Neural cell (in vitro differentiated cells): Measurements from ENCODE around the gene AMFR. TPM values are rescaled to one million over a fixed set of nuclear protein-coding genes. Genes with fewer than 3 reads are reported as not detected.

ENCODE experiments used
- H2AFZ ChIP-seq: fragments of 200-600, 300-800 bp; sonication (generic), shearing (Covaris generic); 2 replicates; pipeline ENCODE4 v1.6.0; 2014; ENCODE audit warnings: low read depth, mild to moderate bottlenecking, antibody characterized with exemption, low read length, moderate library complexity
- H3F3A ChIP-seq: fragments of 200-600 bp; shearing (Covaris generic); 2 replicates; pipeline ENCODE4 v1.6.1; 2016; ENCODE audit warnings: mild to moderate bottlenecking, moderate library complexity, mixed read lengths, antibody characterized with exemption, low read length; ENCODE audit not compliant: insufficient read depth, poor library complexity, severe bottlenecking
- H3K27ac ChIP-seq: fragments of 200-600, 300-800 bp; sonication (generic), shearing (Covaris generic); 2 replicates; pipeline ENCODE4 v1.5.1; 2014; ENCODE audit warnings: mild to moderate bottlenecking, low read length, moderate library complexity
- H3K27me3 ChIP-seq: fragments of 300-800, 200-600 bp; sonication (generic), shearing (Covaris generic); 2 replicates; pipeline ENCODE4 v1.6.0; 2014; ENCODE audit warnings: mild to moderate bottlenecking, low read depth, low read length, moderate library complexity; ENCODE audit not compliant: insufficient read depth
- H3K36me3 ChIP-seq: fragments of 300-800, 200-600 bp; sonication (generic), shearing (Covaris generic); 2 replicates; pipeline ENCODE4 v1.5.1; 2014; ENCODE audit warnings: mild to moderate bottlenecking, antibody characterized with exemption, low read length, moderate library complexity; ENCODE audit not compliant: insufficient read depth
- H3K4me2 ChIP-seq: fragments of 300-800, 200-600 bp; sonication (generic), shearing (Covaris generic); 2 replicates; pipeline ENCODE4 v1.6.0; 2014; ENCODE audit warnings: mild to moderate bottlenecking, low read length
- H3K4me3 ChIP-seq: fragments of 300-800, 200-600 bp; sonication (generic), shearing (Covaris generic); 2 replicates; pipeline ENCODE4 v1.5.1; 2014; ENCODE audit warnings: mild to moderate bottlenecking, low read length, moderate library complexity
- H3K79me2 ChIP-seq: fragments of 200-600 bp; shearing (Covaris generic); replicated peaks from 2 replicates; pipeline ENCODE4 v1.6.0; 2014; ENCODE audit warnings: mild to moderate bottlenecking, low read length, moderate library complexity; ENCODE audit not compliant: insufficient read depth
- H3K9ac ChIP-seq: fragments of 300-800, 200-600 bp; sonication (generic), shearing (Covaris generic); 2 replicates; pipeline ENCODE4 v1.6.1; 2016; ENCODE audit warnings: mild to moderate bottlenecking, low read length, mixed read lengths
- H3K9me2 ChIP-seq: fragments of 200-600 bp; shearing (Covaris generic); 2 replicates; pipeline ENCODE4 v1.6.1; 2016; ENCODE audit warnings: mild to moderate bottlenecking, low read length, mixed read lengths; ENCODE audit not compliant: insufficient read depth
- H3K9me3 ChIP-seq: fragments of 200-600, 300-800 bp; sonication (generic), shearing (Covaris generic); 2 replicates; pipeline ENCODE4 v1.6.1; 2016; ENCODE audit warnings: mild to moderate bottlenecking, mixed run types, low read length, moderate library complexity, mixed read lengths
- H4K20me1 ChIP-seq: fragments of 200-600 bp; shearing (Covaris generic); 2 replicates; pipeline ENCODE4 v1.6.1; 2016; ENCODE audit warnings: mild to moderate bottlenecking, mixed run types; ENCODE audit not compliant: insufficient read depth
- CTCF ChIP-seq: fragments of 450-650 bp; IDR thresholded peaks from 2 replicates; pipeline ENCODE4 v1.5.1; 2014; ENCODE audit warnings: antibody characterized with exemption, mild to moderate bottlenecking, moderate library complexity; ENCODE audit not compliant: poor library complexity, severe bottlenecking
- EP300 ChIP-seq: fragments of 450-650 bp; conservative IDR thresholded peaks from 2 replicates; pipeline ENCODE4 v1.6.1; 2014; ENCODE audit warnings: antibody characterized with exemption, mild to moderate bottlenecking, moderate library complexity; ENCODE audit not compliant: poor library complexity, severe bottlenecking
- EZH2 ChIP-seq: fragments of 200-600, 300-800 bp; shearing (Covaris generic), sonication (generic); IDR thresholded peaks from 2 replicates; pipeline ENCODE4 v1.6.1; 2014; ENCODE audit warnings: antibody characterized with exemption, low read length, borderline replicate concordance, mild to moderate bottlenecking; ENCODE audit not compliant: insufficient read depth, poor library complexity, severe bottlenecking
- MXI1 ChIP-seq: fragments of 450-650 bp; conservative IDR thresholded peaks from 2 replicates; pipeline ENCODE4 v1.6.1; 2014; ENCODE audit warnings: antibody characterized with exemption, mild to moderate bottlenecking; ENCODE audit not compliant: poor library complexity, severe bottlenecking
- POLR2AphosphoS5 ChIP-seq: IDR thresholded peaks from 2 replicates; pipeline ENCODE4 v1.6.1; 2012
- RAD21 ChIP-seq: fragments of 450-650 bp; conservative IDR thresholded peaks from 2 replicates; pipeline ENCODE4 v1.6.1; 2014; ENCODE audit warnings: antibody characterized with exemption, mild to moderate bottlenecking, moderate library complexity
- SMC3 ChIP-seq: fragments of 450-650 bp; conservative IDR thresholded peaks from 2 replicates; pipeline ENCODE4 v1.6.1; 2014; ENCODE audit warnings: antibody characterized with exemption, mild to moderate bottlenecking, moderate library complexity; ENCODE audit not compliant: poor library complexity
- TAF1 ChIP-seq: IDR thresholded peaks from 2 replicates; pipeline ENCODE4 v1.6.1; 2012; ENCODE audit warnings: low read depth
- polyA plus RNA-seq: library from polyadenylated mRNA; depleted of rRNA; stranded (reverse); fragments of >200 nt; gene quantifications from 2 replicates; pipeline ENCODE4 v1.2.3, GENCODE V29; 2014
- TF ChIP-seq, protein P1 (sequence below): IDR thresholded peaks from 2 replicates; pipeline ENCODE4 v1.6.1; 2012; ENCODE audit warnings: borderline replicate concordance

Gene AMFR
- polyA plus RNA-seq, 1 donor from 2014 or later: 101 TPM

GRCh38 chr16:56366945-56367344 is 58.4 kb downstream of the AMFR start:
- H3K27me3 ChIP-seq: no peaks in the 10 kb centered on the region
- H3F3A ChIP-seq: no peaks in the 10 kb centered on the region
- H3K9me3 ChIP-seq: no peaks in the 10 kb centered on the region
- no peak overlapping the region for H3K27ac ChIP-seq
- H2AFZ ChIP-seq: no peak overlapping the region
- no peaks in the 10 kb centered on the region for H3K79me2 ChIP-seq
- TF ChIP-seq SMC3 (no peak), POLR2AphosphoS5 (no peak), MXI1 (no peak), TAF1 (no peak), RAD21 (no peak), EZH2 (no peak), CTCF (no peak), EP300 (no peak)
- TF ChIP-seq, protein P1, sequence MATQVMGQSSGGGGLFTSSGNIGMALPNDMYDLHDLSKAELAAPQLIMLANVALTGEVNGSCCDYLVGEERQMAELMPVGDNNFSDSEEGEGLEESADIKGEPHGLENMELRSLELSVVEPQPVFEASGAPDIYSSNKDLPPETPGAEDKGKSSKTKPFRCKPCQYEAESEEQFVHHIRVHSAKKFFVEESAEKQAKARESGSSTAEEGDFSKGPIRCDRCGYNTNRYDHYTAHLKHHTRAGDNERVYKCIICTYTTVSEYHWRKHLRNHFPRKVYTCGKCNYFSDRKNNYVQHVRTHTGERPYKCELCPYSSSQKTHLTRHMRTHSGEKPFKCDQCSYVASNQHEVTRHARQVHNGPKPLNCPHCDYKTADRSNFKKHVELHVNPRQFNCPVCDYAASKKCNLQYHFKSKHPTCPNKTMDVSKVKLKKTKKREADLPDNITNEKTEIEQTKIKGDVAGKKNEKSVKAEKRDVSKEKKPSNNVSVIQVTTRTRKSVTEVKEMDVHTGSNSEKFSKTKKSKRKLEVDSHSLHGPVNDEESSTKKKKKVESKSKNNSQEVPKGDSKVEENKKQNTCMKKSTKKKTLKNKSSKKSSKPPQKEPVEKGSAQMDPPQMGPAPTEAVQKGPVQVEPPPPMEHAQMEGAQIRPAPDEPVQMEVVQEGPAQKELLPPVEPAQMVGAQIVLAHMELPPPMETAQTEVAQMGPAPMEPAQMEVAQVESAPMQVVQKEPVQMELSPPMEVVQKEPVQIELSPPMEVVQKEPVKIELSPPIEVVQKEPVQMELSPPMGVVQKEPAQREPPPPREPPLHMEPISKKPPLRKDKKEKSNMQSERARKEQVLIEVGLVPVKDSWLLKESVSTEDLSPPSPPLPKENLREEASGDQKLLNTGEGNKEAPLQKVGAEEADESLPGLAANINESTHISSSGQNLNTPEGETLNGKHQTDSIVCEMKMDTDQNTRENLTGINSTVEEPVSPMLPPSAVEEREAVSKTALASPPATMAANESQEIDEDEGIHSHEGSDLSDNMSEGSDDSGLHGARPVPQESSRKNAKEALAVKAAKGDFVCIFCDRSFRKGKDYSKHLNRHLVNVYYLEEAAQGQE: no peak
- no peaks in the 10 kb centered on the region for H4K20me1 ChIP-seq
- no peak overlapping the region for H3K4me2 ChIP-seq
- no peak overlapping the region for H3K4me3 ChIP-seq
- peaks cover 7% of the 10 kb centered on the region for H3K36me3 ChIP-seq
- H3K9ac ChIP-seq: no peak overlapping the region
- H3K9me2 ChIP-seq: no peaks in the 10 kb centered on the region

DNA sequence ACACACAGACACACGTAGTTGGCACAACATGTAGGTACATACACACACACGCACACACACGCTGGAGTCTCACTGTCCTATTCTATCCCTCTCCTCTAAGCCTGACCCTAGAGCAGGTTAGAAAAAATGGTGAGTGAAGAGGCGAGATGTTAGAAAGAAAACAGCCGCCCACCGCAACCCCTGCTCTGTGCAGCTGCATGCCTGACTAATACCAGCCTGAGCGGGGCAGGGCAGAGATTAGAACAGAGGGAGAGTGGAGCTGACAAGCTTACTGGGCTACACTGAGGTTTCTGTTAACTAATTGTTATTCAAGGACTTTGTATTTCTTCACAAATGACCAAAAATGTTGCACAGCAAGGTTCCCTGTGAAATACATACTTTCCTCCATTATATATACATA is 59.8 kb downstream of the AMFR start:
- Histone ChIP-seq H3K36me3 (peaks cover 7% of the 10 kb centered on the region), H4K20me1 (no peaks in the 10 kb centered on the region)
- TF ChIP-seq POLR2AphosphoS5 (no peak), MXI1 (no peak), EP300 (no peak), CTCF (no peak), EZH2 (no peak), SMC3 (no peak), TAF1 (no peak), RAD21 (no peak)
- TF ChIP-seq, protein P1: no peak

More for the DNA sequence above, 59.8 kb downstream of the AMFR start:
- Histone ChIP-seq H3K9me2 (no peaks in the 10 kb centered on the region), H3K27me3 (no peaks in the 10 kb centered on the region), H3K9me3 (no peaks in the 10 kb centered on the region), H3K4me2 (no peak overlapping the region), H3K79me2 (no peaks in the 10 kb centered on the region), H3K9ac (no peak overlapping the region), H3K4me3 (no peak overlapping the region), H2AFZ (no peak overlapping the region), H3F3A (no peaks in the 10 kb centered on the region), H3K27ac (no peak overlapping the region)
